HCT116 (cell line): ENCODE data around the gene GANC. TPM values are rescaled to one million over a fixed set of nuclear protein-coding genes. Genes with fewer than 3 reads are reported as not detected.
"Not testable (repeated sequence)": the region's sequence is repeated elsewhere in the genome, so short reads cannot be mapped to it uniquely, and the experiment has no call there.

Source experiments
- ATAC-seq: fragments of 200-7000 bp; cut with Tn5 transposase; 2 replicates; pipeline ENCODE4 v1.9.1; 2020; ENCODE audit warnings: mild to moderate bottlenecking, moderate library complexity
- BruUV-seq: library from RNA; stranded (reverse); fragments of 400-500 nt; replicated peaks from 2 replicates; lab custom pipeline; 2021; lab: Mats Ljungman, UMichigan
- CTCF ChIA-PET: fragments of 300-600 bp; sonication (Branson Sonifier 250); formaldehyde crosslinking; loops from one replicate; lab custom pipeline; 2021; ENCODE audit warnings: antibody characterized with exemption; lab: Charles Lee
- POLR2A ChIA-PET: fragments of 300-600, 350-600 bp; sonication (Branson Sonifier 250); formaldehyde crosslinking; loops from one replicate; lab custom pipeline; 2021; ENCODE audit warnings: antibody characterized with exemption; lab: Charles Lee
- RAD21 ChIA-PET, 2 experiments: fragments of 300-600 bp; sonication (Branson Sonifier 250); formaldehyde crosslinking; loops; one replicate each; lab custom pipeline; 2023; ENCODE audit warnings: low total read pairs in 2 of 2; ENCODE audit not compliant: uncharacterized antibody in 2 of 2, unreplicated experiment in 2 of 2, low non-redundant PET in 1 of 2; lab: Charles Lee
- DNase-seq: peaks from one replicate; pipeline ENCODE4 v3.0.0-alpha.2; 2010; ENCODE audit warnings: low read depth, low spot score
- H2AFZ ChIP-seq: fragments of 200-600 bp; shearing (Covaris generic), sonication (generic); 2 replicates; pipeline ENCODE4 v1.6.1; 2017; ENCODE audit warnings: low read depth, mixed run types, mixed read lengths, antibody characterized with exemption, low read length; ENCODE audit not compliant: poor library complexity, severe bottlenecking
- H3K27ac ChIP-seq: 2 replicates; pipeline ENCODE4 v1.5.1; 2012; ENCODE audit warnings: low read depth, low read length
- H3K27me3 ChIP-seq: fragments of 200-600 bp; sonication (generic); 2 replicates; pipeline ENCODE4 v1.6.1; 2016; ENCODE audit warnings: mixed run types, low read length, mixed read lengths; ENCODE audit not compliant: insufficient read depth
- H3K36me3 ChIP-seq, 2 experiments: fragments of 200-500 bp in 1 of 2; fragments of 200-600 bp in 1 of 2; sonication (Bioruptor generic) in 1 of 2; sonication (generic) in 1 of 2; 2 replicates each; pipeline versions ENCODE4 v1.5.1 to v1.6.1; 2014 to 2016; ENCODE audit warnings: low read length in 2 of 2, inconsistent platforms in 1 of 2, mixed read lengths in 1 of 2, mixed run types in 1 of 2; ENCODE audit not compliant: insufficient read depth in 2 of 2, control insufficient read depth in 1 of 2
- H3K4me1 ChIP-seq, 2 experiments: fragments of 200-600 bp in 1 of 2; sonication (generic) in 1 of 2; 2 replicates each; pipeline versions ENCODE4 v1.5.1 to v1.6.1; 2012 to 2017; ENCODE audit warnings: low read length in 2 of 2, inconsistent platforms in 1 of 2, mild to moderate bottlenecking in 1 of 2, mixed read lengths in 1 of 2, mixed run types in 1 of 2, moderate library complexity in 1 of 2; ENCODE audit not compliant: insufficient read depth in 2 of 2, control insufficient read depth in 1 of 2
- H3K4me2 ChIP-seq: fragments of 200-600 bp; sonication (generic); 2 replicates; pipeline ENCODE4 v1.6.1; 2017; ENCODE audit warnings: mixed run types, low read length, mixed read lengths
- H3K4me3 ChIP-seq, 2 experiments: fragments of 200-600 bp in 1 of 2; sonication (generic) in 1 of 2; replicated peaks in 1 of 2; 2 replicates each; pipeline ENCODE4 v1.5.1; 2011 to 2016; ENCODE audit warnings: low read length in 2 of 2, control low read depth in 1 of 2, low read depth in 1 of 2, mild to moderate bottlenecking in 1 of 2, mixed read lengths in 1 of 2, mixed run types in 1 of 2
- H3K79me2 ChIP-seq: fragments of 200-600 bp; sonication (generic); 2 replicates; pipeline ENCODE4 v1.6.1; 2017; ENCODE audit warnings: mild to moderate bottlenecking, mixed run types, low read length, moderate library complexity, mixed read lengths; ENCODE audit not compliant: insufficient read depth
- H3K9ac ChIP-seq: fragments of 200-600 bp; sonication (generic); 2 replicates; pipeline ENCODE4 v1.6.1; 2016; ENCODE audit warnings: low read length, mixed read lengths
- H3K9me2 ChIP-seq: fragments of 200-600 bp; sonication (generic), shearing (Covaris generic); 2 replicates; pipeline ENCODE4 v1.6.1; 2017; ENCODE audit warnings: mixed run types, mild to moderate bottlenecking, moderate library complexity; ENCODE audit not compliant: insufficient read depth
- H3K9me3 ChIP-seq, 2 experiments: fragments of 200-500 bp in 1 of 2; fragments of 200-600 bp in 1 of 2; sonication (Bioruptor generic) in 1 of 2; sonication (generic) in 1 of 2; 2 replicates each; pipeline ENCODE4 v1.6.1; 2014 to 2017; ENCODE audit warnings: low read length in 2 of 2, mixed read lengths in 2 of 2, inconsistent platforms in 1 of 2, low read depth in 1 of 2, mild to moderate bottlenecking in 1 of 2, mixed run types in 1 of 2, moderate library complexity in 1 of 2; ENCODE audit not compliant: control insufficient read depth in 1 of 2, insufficient read depth in 1 of 2
- H4K20me1 ChIP-seq: fragments of 200-600 bp; sonication (generic), shearing (Covaris generic); 2 replicates; pipeline ENCODE4 v1.6.1; 2017; ENCODE audit warnings: mixed run types, mild to moderate bottlenecking, moderate library complexity; ENCODE audit not compliant: insufficient read depth
- ATF3 ChIP-seq: IDR thresholded peaks from 2 replicates; pipeline ENCODE4 v1.6.1; 2012
- CEBPB ChIP-seq: IDR thresholded peaks from 2 replicates; pipeline ENCODE4 v1.6.1; 2012; ENCODE audit warnings: low read depth
- ELF1 ChIP-seq: IDR thresholded peaks from 2 replicates; pipeline ENCODE4 v1.6.1; 2012; ENCODE audit warnings: low read depth, borderline replicate concordance
- EZH2 ChIP-seq: fragments of 200-600 bp; sonication (generic); IDR thresholded peaks from 2 replicates; pipeline ENCODE4 v1.6.1; 2017; ENCODE audit warnings: antibody characterized with exemption, mixed run types
- EZH2phosphoT487 ChIP-seq: fragments of 200-600 bp; IDR thresholded peaks from 2 replicates; pipeline ENCODE4 v1.6.1; 2018; ENCODE audit warnings: antibody characterized with exemption, borderline replicate concordance
- JUND ChIP-seq: IDR thresholded peaks from 2 replicates; pipeline ENCODE4 v1.6.1; 2012
- MAX ChIP-seq: IDR thresholded peaks from 2 replicates; pipeline ENCODE4 v1.6.1; 2012
- POLR2A ChIP-seq: IDR thresholded peaks from 2 replicates; pipeline ENCODE4 v1.7.0; 2011; ENCODE audit warnings: borderline replicate concordance; ENCODE audit not compliant: insufficient read depth, insufficient read length; ENCODE audit errors: extremely low read depth
- POLR2AphosphoS5 ChIP-seq: IDR thresholded peaks from 2 replicates; pipeline ENCODE4 v1.6.1; 2011; ENCODE audit warnings: mild to moderate bottlenecking, low read depth, low read length, moderate library complexity
- RAD21 ChIP-seq: IDR thresholded peaks from 2 replicates; pipeline ENCODE4 v1.6.1; 2012; ENCODE audit warnings: low read depth, mild to moderate bottlenecking
- REST ChIP-seq: IDR thresholded peaks from 2 replicates; pipeline ENCODE4 v1.6.1; 2012; ENCODE audit warnings: low read depth
- SP1 ChIP-seq: IDR thresholded peaks from 2 replicates; pipeline ENCODE4 v1.6.1; 2012; ENCODE audit warnings: low read depth
- SRF ChIP-seq: IDR thresholded peaks from 2 replicates; pipeline ENCODE4 v1.6.1; 2012; ENCODE audit warnings: low read depth
- YY1 ChIP-seq: IDR thresholded peaks from 2 replicates; pipeline ENCODE4 v1.6.1; 2011; ENCODE audit warnings: low read length, low read depth, moderate library complexity, mild to moderate bottlenecking; ENCODE audit not compliant: insufficient replicate concordance; ENCODE audit errors: extremely low read depth
- intact Hi-C: fragments of 100-400 bp; cut with micrococcal nuclease; formaldehyde crosslinking; loops from 2 replicates; pipeline ENCODE4 v1.10.0; 2022
- total RNA-seq: library from RNA; stranded (reverse); gene quantifications from one replicate; pipeline ENCODE4 v1.2.1, GENCODE V29; 2021; ENCODE audit not compliant: unreplicated experiment

GANC gene
- total RNA-seq, 1 experiment from 2014 or later: 13.1 TPM

GRCh38 chr15:42315521-42315920 lies 42.5 kb downstream of the GANC start:
- no peak overlapping the region for H3K27ac ChIP-seq
- POLR2A ChIA-PET: no interaction called here
- no peak overlapping the region for H3K9ac ChIP-seq
- no peaks in the 10 kb centered on the region for H4K20me1 ChIP-seq
- RAD21 ChIA-PET: no interaction called here
- DNase-seq (no peak), ATAC-seq (no peak)
- no peak overlapping the region for H3K4me2 ChIP-seq
- H3K27me3 ChIP-seq: no peaks in the 10 kb centered on the region
- BruUV-seq: no TSS peak
- H3K9me3 ChIP-seq: no peaks in the 10 kb centered on the region
- H3K4me3 ChIP-seq: no peak overlapping the region
- no peaks in the 10 kb centered on the region; a peak in 1 of 4 replicates for H3K36me3 ChIP-seq
- intact Hi-C loops: no loop called here
- CTCF ChIA-PET: no interaction called here
- no peak overlapping the region for H2AFZ ChIP-seq
- H3K4me1 ChIP-seq: no peaks in the 10 kb centered on the region
- TF ChIP-seq YY1 (no peak), SRF (no peak), POLR2A (no peak), ATF3 (no peak), JUND (no peak), RAD21 (no peak), SP1 (no peak), EZH2phosphoT487 (no peak), MAX (no peak), ELF1 (no peak), REST (no peak), EZH2 (no peak), POLR2AphosphoS5 (no peak), CEBPB (no peak)
- no peaks in the 10 kb centered on the region for H3K79me2 ChIP-seq
- H3K9me2 ChIP-seq: no peaks in the 10 kb centered on the region

GRCh38 chr15:42316282-42316805 lies 43.3 kb downstream of the GANC start:
- H3K9me2 ChIP-seq, H3K4me1 ChIP-seq, BruUV-seq, H3K36me3 ChIP-seq, H3K27ac ChIP-seq, intact Hi-C loops, RAD21 ChIA-PET, H3K79me2 ChIP-seq, H3K9ac ChIP-seq, H3K9me3 ChIP-seq, CTCF ChIA-PET, H3K27me3 ChIP-seq, H4K20me1 ChIP-seq, H3K4me2 ChIP-seq, ATAC-seq, DNase-seq, POLR2A ChIA-PET, H2AFZ ChIP-seq, H3K4me3 ChIP-seq: not testable (repeated sequence)
